Activated CD8-positive, alpha-beta memory T cell treated with anti-CD3 and anti-CD28 coated beads, Interleukin-2, amount 50 U/mL, for 24 hours (primary cell): ENCODE data around the gene LINC00632.
"Not testable (repeated sequence)": the region's sequence is repeated elsewhere in the genome, so short reads cannot be mapped to it uniquely, and the experiment has no call there.

Experiments
- DNase-seq: peaks from one replicate; pipeline ENCODE4 v3.0.0-alpha.2; 2020; ENCODE audit errors: extremely low read depth

The LINC00632 gene

DNA sequence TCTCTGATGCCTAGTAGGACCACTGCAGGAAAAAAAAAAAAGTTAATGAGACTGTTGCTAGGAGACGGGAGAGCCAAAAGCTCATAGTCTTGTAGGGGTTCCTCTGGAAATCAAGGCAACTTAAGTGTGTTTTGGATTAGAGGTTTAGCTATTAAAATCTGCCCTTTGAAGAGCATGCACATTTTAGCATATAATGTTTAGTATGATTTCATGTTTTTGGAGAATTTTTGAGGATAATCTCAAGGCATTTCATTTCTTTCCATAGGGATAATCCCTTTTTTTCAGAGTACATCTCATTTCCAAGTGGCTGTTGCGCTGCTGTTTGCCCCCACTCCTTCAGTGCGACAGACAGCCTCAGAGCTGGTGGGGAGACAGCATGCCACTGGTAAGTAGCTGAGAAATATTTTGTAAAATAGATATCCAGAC, at the start of gene LINC00632:
LINC00632 (plus strand) TSS at position 339 of the 426 bp plus-strand sequence.
- no peak for DNase-seq

GRCh38 chrX:140661643-140662042, 47.9 kb upstream of the LINC00632 start:
- no peak for DNase-seq

DNA sequence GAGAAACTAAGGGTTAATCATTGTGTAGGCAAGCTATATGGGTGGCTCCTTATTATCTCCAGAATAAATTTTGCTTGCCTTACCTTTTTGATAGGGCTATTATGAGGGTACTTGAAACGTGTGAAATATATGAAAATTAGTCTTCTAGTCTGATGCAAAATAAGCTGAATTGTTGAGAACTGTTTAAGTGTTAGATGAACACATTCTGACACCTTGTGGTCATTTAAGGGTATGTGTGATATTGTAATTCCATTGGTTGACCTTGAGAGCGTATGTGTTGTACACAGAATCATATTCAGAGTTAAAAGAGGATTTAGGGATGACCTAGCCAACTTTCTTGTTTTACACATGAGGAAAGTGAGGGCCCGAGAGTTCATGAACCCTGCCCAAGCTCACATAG, 44.6 kb upstream of the LINC00632 start:
- DNase-seq: no peak

DNA sequence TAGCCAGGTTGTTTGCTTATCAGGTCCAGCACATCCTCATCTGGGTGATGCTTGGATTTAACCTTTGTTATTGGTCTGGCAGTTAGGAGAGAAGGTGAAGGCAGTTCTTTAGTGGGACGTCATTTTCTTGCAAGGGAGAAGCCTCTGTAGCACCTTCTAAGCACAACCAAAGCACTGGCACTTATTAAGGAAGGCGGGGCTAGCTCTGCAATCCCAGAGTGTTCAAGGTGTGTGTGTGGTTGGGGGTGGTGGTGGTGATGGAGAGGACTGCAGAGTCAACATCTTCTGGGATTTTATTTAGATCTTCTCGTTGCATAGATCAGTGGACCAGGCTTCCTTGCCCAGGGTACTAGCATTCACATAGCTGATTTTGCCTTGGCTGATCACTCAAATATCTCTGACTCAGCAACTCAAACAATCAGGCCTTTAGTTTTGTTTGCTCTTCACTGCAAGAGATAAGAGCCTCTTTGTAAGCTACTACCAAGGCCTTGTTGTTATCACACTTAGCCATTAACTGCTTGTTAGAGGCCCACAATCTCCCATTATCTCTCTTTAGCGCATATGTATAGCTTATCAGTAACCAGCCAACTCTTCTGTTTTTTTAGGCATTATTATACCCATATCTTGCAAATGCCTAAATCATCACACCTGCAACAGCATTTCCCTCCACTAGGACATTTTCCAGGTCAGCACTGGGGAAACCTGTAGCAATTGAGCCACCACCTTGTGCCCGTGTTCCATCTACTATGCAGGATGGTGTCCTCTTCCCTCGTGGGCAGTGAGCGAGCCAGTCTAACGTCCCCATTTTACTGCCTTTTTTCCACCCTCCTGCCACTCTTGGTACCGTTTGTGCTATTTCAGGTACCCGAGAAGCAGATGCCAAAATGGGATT, 36.5 kb upstream of the LINC00632 start:
- DNase-seq: no peak

GRCh38 chrX:140687706-140688105, 21.9 kb upstream of the LINC00632 start:
- no peak for DNase-seq

- DNase-seq: not testable (repeated sequence)
These were observed 18.0 kb upstream of the LINC00632 start for GRCh38 chrX:140691596-140691995.

DNA sequence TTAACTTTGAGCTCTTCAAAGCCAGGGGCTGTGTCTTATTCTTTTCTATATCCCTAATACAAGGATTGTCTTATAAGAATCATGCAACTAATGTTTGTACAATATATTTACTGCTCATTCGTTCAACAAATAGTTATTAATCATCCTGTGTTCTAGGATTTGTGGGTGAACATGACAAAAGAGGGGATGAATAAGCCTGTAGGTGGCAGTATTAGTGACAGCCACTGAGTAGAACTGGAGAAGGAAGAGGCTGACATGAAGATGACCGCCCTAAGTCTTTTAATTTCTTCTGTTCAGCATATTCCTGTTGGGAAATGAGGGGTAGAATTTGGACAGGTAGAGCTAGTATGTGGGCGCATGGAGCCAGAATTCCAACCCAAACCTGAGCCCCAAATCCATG, 11.9 kb upstream of the LINC00632 start:
- DNase-seq: no peak

DNA sequence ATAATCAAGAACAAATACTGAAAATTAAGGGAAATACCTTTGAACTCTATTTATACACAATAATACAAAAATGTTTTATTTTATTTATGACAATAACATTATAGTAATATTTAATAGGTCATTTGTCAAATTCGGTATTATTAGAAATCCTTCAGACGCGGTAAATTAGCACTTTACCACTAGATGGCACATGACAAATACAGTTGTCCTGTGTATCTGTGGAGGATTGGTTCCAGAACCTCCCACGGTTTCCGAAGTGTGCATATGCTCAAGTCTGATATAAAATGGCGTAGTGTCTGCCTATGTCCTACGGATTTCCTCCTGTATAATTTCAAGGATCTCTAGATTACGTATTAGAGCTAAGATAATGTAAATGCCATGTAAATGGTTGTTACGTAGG, 8.1 kb upstream of the LINC00632 start:
- no peak for DNase-seq

DNA sequence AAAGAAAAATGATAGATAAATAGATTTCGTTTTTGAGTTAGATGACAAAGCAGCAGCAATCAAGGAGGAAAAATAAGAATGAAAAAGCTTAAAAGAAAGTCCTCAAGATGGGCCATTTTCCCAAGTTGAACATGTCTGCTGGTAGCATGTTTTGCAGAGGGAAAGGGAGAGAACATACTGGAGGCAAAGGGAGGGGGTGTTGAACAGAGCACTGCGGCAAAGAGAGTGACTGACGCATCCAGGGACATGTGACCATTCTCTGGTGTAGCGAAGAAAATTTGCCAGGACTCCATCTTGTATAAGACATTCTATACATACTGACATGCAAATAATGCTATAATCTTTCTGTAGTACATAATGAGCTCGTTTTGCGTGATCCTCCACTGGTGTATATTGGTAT, 1.2 kb downstream of the LINC00632 start:
- no peak for DNase-seq

- no peak for DNase-seq
These were observed 2.3 kb downstream of the LINC00632 start for GRCh38 chrX:140711894-140712293.

GRCh38 chrX:140712413-140713173, 3.0 kb downstream of the LINC00632 start:
- no peak for DNase-seq

GRCh38 chrX:140713174-140713539, 3.6 kb downstream of the LINC00632 start:
- DNase-seq: no peak

GRCh38 chrX:140715787-140716186, 6.2 kb downstream of the LINC00632 start:
- no peak for DNase-seq

- DNase-seq: no peak
These were observed 13.7 kb downstream of the LINC00632 start for GRCh38 chrX:140723121-140723715.

- DNase-seq: no peak
These were observed 14.8 kb downstream of the LINC00632 start for GRCh38 chrX:140724309-140724708.

- no peak for DNase-seq
These were observed 15.2 kb downstream of the LINC00632 start for GRCh38 chrX:140724736-140725135.

GRCh38 chrX:140725500-140725899, 15.9 kb downstream of the LINC00632 start:
- DNase-seq: no peak

GRCh38 chrX:140733766-140734342, 24.3 kb downstream of the LINC00632 start:
- no peak for DNase-seq

GRCh38 chrX:140744085-140744484, 34.5 kb downstream of the LINC00632 start:
- no peak for DNase-seq

DNA sequence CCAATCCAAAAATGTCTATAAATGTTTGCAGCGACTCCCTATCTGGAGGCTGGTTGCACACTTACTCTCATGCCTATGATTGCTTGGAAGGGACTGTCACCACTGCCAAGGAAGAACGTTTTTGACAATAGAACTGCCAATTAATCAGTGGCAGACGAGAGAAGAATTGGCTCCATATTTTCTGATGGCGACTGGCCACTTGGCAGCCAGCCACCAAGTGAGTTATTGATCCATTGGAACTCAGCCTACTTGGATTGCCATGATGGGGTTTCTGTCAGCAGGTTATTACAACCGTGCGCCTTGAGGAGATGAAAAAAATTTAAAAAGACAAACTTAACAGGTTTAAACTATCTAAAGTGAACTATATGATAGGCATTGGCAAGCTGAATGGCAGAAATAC, 47.4 kb downstream of the LINC00632 start:
- DNase-seq: no peak

DNA sequence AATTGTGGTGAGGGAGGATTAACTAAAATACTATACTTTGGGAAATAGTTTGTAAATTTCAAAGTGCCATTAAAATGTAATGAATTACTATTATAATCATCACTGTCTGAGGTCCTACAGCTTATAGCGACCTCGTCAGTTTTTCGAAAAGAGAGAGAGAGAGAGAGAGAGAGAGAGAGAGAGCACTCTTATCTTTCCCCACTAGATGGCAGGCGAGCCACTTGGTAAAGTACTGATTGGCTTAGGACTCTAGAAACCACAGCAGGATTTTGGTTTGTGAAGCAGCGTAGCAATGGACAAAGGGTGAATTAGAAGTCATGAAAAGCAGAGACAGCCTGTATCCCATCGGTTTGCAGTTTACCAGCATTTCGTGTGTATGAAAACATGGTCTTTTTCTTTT, 52.5 kb downstream of the LINC00632 start:
- no peak for DNase-seq

DNA sequence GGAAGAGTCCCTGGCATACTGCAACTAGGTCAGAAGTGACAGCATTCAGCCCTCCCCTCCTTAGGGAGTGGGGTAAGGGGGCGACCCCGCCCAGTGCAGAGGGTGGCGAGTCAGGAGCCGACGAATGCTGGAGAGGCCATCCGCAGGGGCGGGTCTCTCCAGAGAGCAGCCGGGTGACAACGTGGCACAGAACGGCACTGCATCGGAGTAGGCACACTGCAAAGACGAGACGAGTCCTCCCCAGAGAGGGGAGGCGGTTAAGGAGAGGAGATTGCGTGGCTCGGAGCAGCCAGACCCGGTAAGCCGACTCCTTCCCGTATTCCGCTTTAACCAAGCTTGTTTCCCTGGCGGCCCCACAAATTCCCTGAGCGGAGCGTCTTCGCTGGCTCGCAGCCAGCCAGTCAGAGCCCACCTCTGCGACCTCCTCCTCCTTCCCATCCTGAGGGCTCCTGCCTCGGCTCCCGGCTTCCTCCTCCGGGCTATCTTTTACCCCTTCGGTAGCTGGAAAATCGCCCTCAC, 54.9 kb downstream of the LINC00632 start:
- no peak for DNase-seq
